ENCODE data around the gene CDKN2B-AS1.

- TF ChIP-seq CTCF (IDR thresholded peaks at IDR 0.05) (no peak), ZFX (IDR thresholded peaks at IDR 0.05; ENCODE audit: borderline replicate concordance) (no peak)
These were observed 50.8 kb downstream of the CDKN2B-AS1 start for GRCh38 chr9:22045423-22045822.
